ENCODE data around the gene NAALADL2. TPM values are rescaled to one million over a fixed set of nuclear protein-coding genes. Genes with fewer than 3 reads are reported as not detected.
"Not testable (repeated sequence)": the region's sequence is repeated elsewhere in the genome, so short reads cannot be mapped to it uniquely, and the experiment has no call there.

The NAALADL2 gene
- total and polyA plus RNA-seq, 2 donors from 2014 or later: 2.0 to 20.2 TPM

GRCh38 chr3:175608356-175608755 lies 749.2 kb downstream of the NAALADL2 start:
- Histone ChIP-seq H3K9me3 (ENCODE audit: control insufficient read depth in 2 of 3, insufficient read depth in 1 of 3, low read length in 3 of 3) (no peaks in the 10 kb centered on the region), H3K27ac (ENCODE audit: low read depth in 2 of 2, low read length in 2 of 2) (no peak overlapping the region), H3K9ac (ENCODE audit: low read length in 3 of 3) (no peak overlapping the region), H3K36me3 (ENCODE audit: control insufficient read depth in 2 of 3, insufficient read depth in 3 of 3, low read length in 3 of 3) (no peaks in the 10 kb centered on the region), H3K4me3 (ENCODE audit: low read length in 3 of 3) (no peak overlapping the region), H3K4me1 (ENCODE audit: control insufficient read depth in 2 of 3, insufficient read depth in 2 of 3, low read depth in 1 of 3, low read length in 3 of 3) (no peaks in the 10 kb centered on the region), H3K27me3 (ENCODE audit: control insufficient read depth, insufficient read depth, low read length) (no peaks in the 10 kb centered on the region)
- DNase-seq (no peak), FAIRE-seq (no peak)
- intact Hi-C loops (cut with DNase I): no loop called here
- no peak for TF ChIP-seq CTCF (IDR thresholded peaks at IDR 0.05; ENCODE audit: borderline replicate concordance, extremely low read depth, insufficient read depth)

- H3K4me1 ChIP-seq (ENCODE audit: control insufficient read depth in 2 of 3, insufficient read depth in 2 of 3, low read depth in 1 of 3, low read length in 3 of 3): no peaks in the 10 kb centered on the region
- intact Hi-C loops (cut with DNase I): no loop called here
- no peak overlapping the region for H3K4me3 ChIP-seq (ENCODE audit: low read length in 3 of 3)
- no peaks in the 10 kb centered on the region for H3K9me3 ChIP-seq (ENCODE audit: control insufficient read depth in 2 of 3, insufficient read depth in 1 of 3, low read length in 3 of 3)
- H3K9ac ChIP-seq (ENCODE audit: low read length in 3 of 3): no peak overlapping the region
- no peaks in the 10 kb centered on the region for H3K36me3 ChIP-seq (ENCODE audit: control insufficient read depth in 2 of 3, insufficient read depth in 3 of 3, low read length in 3 of 3)
- FAIRE-seq: no peak
- TF ChIP-seq CTCF (IDR thresholded peaks at IDR 0.05; ENCODE audit: borderline replicate concordance, extremely low read depth, insufficient read depth): no peak
- no peak for DNase-seq
- no peak overlapping the region for H3K27ac ChIP-seq (ENCODE audit: low read depth in 2 of 2, low read length in 2 of 2)
- H3K27me3 ChIP-seq (ENCODE audit: control insufficient read depth, insufficient read depth, low read length): no peaks in the 10 kb centered on the region
Observed at GRCh38 chr3:175608911-175609310, 749.8 kb downstream of the NAALADL2 start.

GRCh38 chr3:175612487-175613196 lies 753.5 kb downstream of the NAALADL2 start:
- Histone ChIP-seq H3K27ac (ENCODE audit: low read depth in 2 of 2, low read length in 2 of 2) (no peak overlapping the region), H3K27me3 (ENCODE audit: control insufficient read depth, insufficient read depth, low read length) (no peaks in the 10 kb centered on the region), H3K4me1 (ENCODE audit: control insufficient read depth in 2 of 3, insufficient read depth in 2 of 3, low read depth in 1 of 3, low read length in 3 of 3) (no peaks in the 10 kb centered on the region), H3K4me3 (ENCODE audit: low read length in 3 of 3) (no peak overlapping the region), H3K36me3 (ENCODE audit: control insufficient read depth in 2 of 3, insufficient read depth in 3 of 3, low read length in 3 of 3) (no peaks in the 10 kb centered on the region), H3K9me3 (ENCODE audit: control insufficient read depth in 2 of 3, insufficient read depth in 1 of 3, low read length in 3 of 3) (no peaks in the 10 kb centered on the region), H3K9ac (ENCODE audit: low read length in 3 of 3) (no peak overlapping the region)
- intact Hi-C loops (cut with DNase I): no loop called here
- FAIRE-seq: no peak
- TF ChIP-seq CTCF (IDR thresholded peaks at IDR 0.05; ENCODE audit: borderline replicate concordance, extremely low read depth, insufficient read depth): no peak
- no peak for DNase-seq

- H3K4me1 ChIP-seq (ENCODE audit: control insufficient read depth in 2 of 3, insufficient read depth in 2 of 3, low read depth in 1 of 3, low read length in 3 of 3); H3K4me3 ChIP-seq (ENCODE audit: low read length in 3 of 3); H3K27ac ChIP-seq (ENCODE audit: low read depth in 2 of 2, low read length in 2 of 2); H3K36me3 ChIP-seq (ENCODE audit: control insufficient read depth in 2 of 3, insufficient read depth in 3 of 3, low read length in 3 of 3); DNase-seq; H3K27me3 ChIP-seq (ENCODE audit: control insufficient read depth, insufficient read depth, low read length); H3K9me3 ChIP-seq (ENCODE audit: control insufficient read depth in 2 of 3, insufficient read depth in 1 of 3, low read length in 3 of 3); intact Hi-C loops (cut with DNase I); FAIRE-seq; H3K9ac ChIP-seq (ENCODE audit: low read length in 3 of 3): not testable (repeated sequence)
Observed at GRCh38 chr3:175614107-175614506, 755.0 kb downstream of the NAALADL2 start.

All from kidney (tissue), 14 donors.